Activated T-cell treated with anti-CD3 and anti-CD28 coated beads, Interleukin-2, amount 50 U/mL, for 72 hours (primary cell): ENCODE data around the gene TXNDC12. TPM values are rescaled to one million over a fixed set of nuclear protein-coding genes. Genes with fewer than 3 reads are reported as not detected.
A peak's percentile ranks its signal among the peaks of the same experiment; 100 is the strongest.
"Not testable (repeated sequence)": the region's sequence is repeated elsewhere in the genome, so short reads cannot be mapped to it uniquely, and the experiment has no call there.

Experiments used
- ATAC-seq, 2 donors: fragments of 150-1000 bp; cut with Tn5 transposase; replicated peaks in 1 of 2; 2 replicates each; pipeline ENCODE4 v1.10.0; 2021; ENCODE audit warnings: moderate library complexity in 2 of 2, mild to moderate bottlenecking in 1 of 2
- DNase-seq, 2 donors: peaks; one replicate each; pipeline ENCODE4 v3.0.0; 2021 to 2022; ENCODE audit warnings: mixed read lengths in 1 of 2
- H3K27ac Mint-ChIP-seq: one replicate; pipeline ENCODE4 v1.8.0; 2022; ENCODE audit warnings: mild to moderate bottlenecking, moderate library complexity, mixed read lengths
- H3K27me3 Mint-ChIP-seq: one replicate; pipeline ENCODE4 v1.8.0; 2022; ENCODE audit warnings: low read depth, mixed read lengths
- H3K36me3 Mint-ChIP-seq, 2 donors: one replicate each; pipeline ENCODE4 v1.8.0; 2022; ENCODE audit warnings: mixed read lengths in 2 of 2, mild to moderate bottlenecking in 1 of 2; ENCODE audit not compliant: insufficient read depth in 2 of 2
- H3K4me1 Mint-ChIP-seq: one replicate; pipeline ENCODE4 v1.8.0; 2022; ENCODE audit warnings: low read depth, mixed read lengths
- H3K4me3 Mint-ChIP-seq, 2 donors: one replicate each; pipeline ENCODE4 v1.8.0; 2022; ENCODE audit warnings: mild to moderate bottlenecking in 2 of 2, mixed read lengths in 2 of 2, moderate library complexity in 2 of 2
- H3K9me3 Mint-ChIP-seq, 2 donors: one replicate each; pipeline ENCODE4 v1.8.0; 2022; ENCODE audit warnings: mixed read lengths in 2 of 2
- total RNA-seq, 2 donors: library from RNA; stranded (reverse); gene quantifications; one replicate each; pipeline ENCODE4 v1.2.3, GENCODE V29; 2022

The TXNDC12 gene
- total RNA-seq, 2 donors from 2014 or later: 50.5 to 54.2 TPM

DNA sequence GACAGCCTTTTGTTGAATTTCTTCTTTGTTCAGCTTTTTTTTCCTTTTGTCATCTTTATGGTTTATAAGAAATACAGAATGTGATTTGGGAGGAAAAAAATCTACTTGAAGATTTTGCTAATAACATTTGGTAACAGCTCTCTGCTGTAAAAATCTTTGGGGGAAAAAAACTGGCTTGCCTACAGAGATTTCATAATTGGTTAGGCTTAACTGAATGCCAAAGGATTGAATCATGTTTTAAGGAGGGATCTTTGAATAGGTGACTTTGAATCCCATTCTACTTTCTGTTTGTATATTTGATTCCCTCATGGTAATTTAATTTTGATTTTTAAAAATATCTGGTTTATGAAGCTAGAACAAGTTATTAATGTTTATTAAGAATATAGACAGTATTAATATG lies 4.3 kb upstream of the TXNDC12 start:
- Mint-ChIP-seq H3K27ac (no peak overlapping the region), H3K9me3 (no peaks in the 10 kb centered on the region), H3K4me1 (peaks cover 41% of the 10 kb centered on the region), H3K4me3 (peak overlapping the region in 1 of 2 donors; percentile 69), H3K27me3 (no peaks in the 10 kb centered on the region), H3K36me3 (peaks cover 18 to 34% of the 10 kb centered on the region in 2 donors)
- ATAC-seq: no peak
- DNase-seq: no peak

DNA sequence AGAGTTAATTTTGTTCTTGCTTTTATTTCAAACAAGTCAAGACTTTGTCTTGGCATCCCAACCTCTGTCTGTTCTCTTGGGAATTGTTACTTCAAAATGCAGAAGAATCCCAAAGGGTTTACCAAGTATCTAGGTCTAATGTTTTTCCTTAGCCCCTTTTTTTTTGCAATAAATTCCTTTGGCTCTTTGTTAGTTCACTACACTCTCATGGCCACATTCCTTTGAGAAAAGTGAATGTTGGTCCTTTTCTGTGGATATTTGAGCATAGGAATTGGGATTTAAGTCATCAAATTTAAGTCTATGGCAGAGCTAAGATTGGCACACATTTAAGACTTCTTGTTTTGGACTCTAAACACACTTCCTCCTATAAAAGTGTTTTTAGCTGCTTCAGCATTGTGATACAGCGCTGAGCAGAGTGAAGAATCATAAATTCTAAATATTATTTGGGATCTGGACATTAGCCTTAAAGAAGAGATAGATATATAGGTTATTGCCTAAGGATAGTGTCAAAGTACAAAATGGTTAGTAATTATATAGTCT lies 3.0 kb upstream of the TXNDC12 start:
- Mint-ChIP-seq H3K36me3 (peaks cover 13 to 27% of the 10 kb centered on the region in 2 donors), H3K4me1 (peaks cover 47% of the 10 kb centered on the region), H3K27ac (peak overlapping the region; percentile 81), H3K27me3 (no peaks in the 10 kb centered on the region), H3K4me3 (peak overlapping the region; percentile 95 to 99), H3K9me3 (no peaks in the 10 kb centered on the region)
- ATAC-seq (no peak), DNase-seq (no peak)

DNA sequence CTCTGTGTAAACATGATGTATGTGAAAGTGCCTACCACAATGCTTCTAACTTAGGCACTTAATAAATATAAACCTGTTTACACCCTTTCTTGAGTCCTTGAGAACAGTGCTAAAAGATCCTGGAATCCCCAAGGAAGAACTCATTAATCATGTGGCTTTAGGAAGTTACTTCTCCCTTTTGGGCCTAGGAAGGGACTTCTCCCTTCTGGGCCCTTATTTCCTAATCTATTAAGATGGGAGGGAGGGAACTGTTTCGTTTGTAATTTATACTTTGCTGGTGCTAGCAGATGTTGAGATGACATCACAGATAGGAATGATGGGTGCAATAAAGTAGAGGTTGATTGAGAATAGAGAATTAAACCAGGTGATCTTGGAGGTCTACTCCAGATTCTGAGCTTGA lies 2.3 kb upstream of the TXNDC12 start:
- ATAC-seq (no peak), DNase-seq (no peak)
- H3K4me1 Mint-ChIP-seq: peaks cover 54% of the 10 kb centered on the region
- H3K27me3 Mint-ChIP-seq: no peaks in the 10 kb centered on the region
- H3K36me3 Mint-ChIP-seq: peaks cover 10 to 27% of the 10 kb centered on the region in 2 donors
- no peaks in the 10 kb centered on the region for H3K9me3 Mint-ChIP-seq
- peak overlapping the region; percentile 95 to 99 for H3K4me3 Mint-ChIP-seq
- H3K27ac Mint-ChIP-seq: peak overlapping the region; percentile 87

DNA sequence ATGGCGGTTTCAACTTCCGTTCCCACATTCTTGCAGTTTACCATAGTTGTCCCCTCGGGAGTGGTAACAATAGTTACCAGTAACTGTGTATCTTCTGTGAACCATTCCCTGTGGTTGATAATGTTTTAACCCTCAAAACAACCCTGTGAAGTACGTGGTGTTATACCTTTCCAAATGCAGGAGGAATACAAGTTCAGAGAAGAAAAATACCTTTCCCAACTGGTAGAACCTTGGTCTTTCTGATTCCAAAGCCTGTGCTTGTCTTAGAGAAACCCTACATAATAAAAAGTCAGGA lies 1.9 kb upstream of the TXNDC12 start:
- ATAC-seq (no peak), DNase-seq (no peak)
- Mint-ChIP-seq H3K27ac (peak overlapping the region; percentile 87), H3K4me3 (peak overlapping the region; percentile 95 to 99), H3K9me3 (no peaks in the 10 kb centered on the region), H3K36me3 (peaks cover 10 to 28% of the 10 kb centered on the region in 2 donors), H3K27me3 (no peaks in the 10 kb centered on the region), H3K4me1 (peaks cover 58% of the 10 kb centered on the region)

DNA sequence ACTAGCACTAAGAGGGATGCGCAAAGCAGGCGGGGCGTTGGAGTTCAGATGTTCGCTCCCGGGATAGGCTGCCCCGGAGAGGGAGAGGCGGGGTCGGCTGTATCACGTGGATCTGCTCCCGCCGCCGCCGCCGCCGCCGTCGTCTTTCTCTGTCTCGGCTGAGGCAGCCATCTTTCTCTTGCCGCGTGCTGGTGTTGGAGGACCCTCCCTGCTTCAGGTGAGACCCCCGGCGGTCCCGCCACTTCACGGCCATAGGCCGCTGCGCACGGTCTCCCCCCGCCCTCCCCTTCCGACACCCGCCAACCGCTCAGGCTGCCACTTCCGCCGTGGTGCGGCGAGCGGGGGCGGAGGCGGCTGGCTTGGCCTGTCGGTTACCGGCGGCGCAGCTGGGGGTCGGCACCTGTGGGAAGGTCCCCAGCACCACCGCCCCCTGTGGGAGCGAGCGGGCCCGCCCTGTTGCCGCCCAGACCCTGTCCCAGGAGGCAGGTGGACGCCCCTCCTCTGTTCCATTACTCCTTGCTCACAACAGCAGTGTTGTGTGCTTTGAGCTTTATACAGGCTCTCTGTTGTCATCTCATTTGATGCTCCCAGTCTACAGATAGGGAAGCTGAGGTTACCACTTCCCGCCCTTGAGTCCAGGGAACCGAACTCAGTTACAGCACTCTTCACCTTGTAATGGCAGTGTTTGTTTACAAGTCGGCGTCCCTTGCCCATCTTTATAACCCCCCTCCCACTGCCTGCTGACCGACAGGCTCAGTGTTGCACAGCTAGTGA lies 1.4 kb upstream of the TXNDC12 start, which contains the start of gene BTF3L4:
Gene BTF3L4, plus strand, starts transcription at position 133 of the 774 bp plus-strand sequence. CDS start 3,553 bp downstream, outside the sequence.
- DNase-seq (peak; percentile 93 to 96), ATAC-seq (peak; percentile 92 to 95)
- Mint-ChIP-seq H3K27ac (peak within 1 kb of the TSS; percentile 96), H3K27me3 (no peaks in the 10 kb centered on the region), H3K4me1 (peaks cover 59% of the 10 kb centered on the region), H3K4me3 (peak within 1 kb of the TSS; percentile 95 to 99), H3K36me3 (peaks cover 10 to 28% of the 10 kb centered on the region in 2 donors), H3K9me3 (no peaks in the 10 kb centered on the region)

DNA sequence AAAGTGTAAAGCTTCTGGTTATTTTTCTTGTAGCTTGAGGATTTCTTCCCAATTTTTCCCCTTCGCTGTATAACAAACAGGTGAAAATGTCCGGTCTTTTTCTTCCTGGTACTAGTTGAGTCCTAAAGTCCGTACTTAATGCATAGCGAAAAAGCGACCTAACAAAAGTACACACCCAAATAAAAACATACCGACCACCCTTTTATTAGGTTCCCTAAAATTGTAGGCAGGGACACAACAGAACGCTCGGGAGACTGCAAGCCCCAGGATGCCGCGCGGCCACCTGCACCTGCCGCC lies 823 bp upstream of the TXNDC12 start:
- no peak for ATAC-seq
- no peak for DNase-seq
- Mint-ChIP-seq H3K27me3 (no peaks in the 10 kb centered on the region), H3K4me1 (peaks cover 58% of the 10 kb centered on the region), H3K36me3 (peaks cover 10 to 23% of the 10 kb centered on the region in 2 donors), H3K27ac (peak overlapping the region; percentile 96), H3K4me3 (peak overlapping the region; percentile 95 to 99), H3K9me3 (no peaks in the 10 kb centered on the region)

DNA sequence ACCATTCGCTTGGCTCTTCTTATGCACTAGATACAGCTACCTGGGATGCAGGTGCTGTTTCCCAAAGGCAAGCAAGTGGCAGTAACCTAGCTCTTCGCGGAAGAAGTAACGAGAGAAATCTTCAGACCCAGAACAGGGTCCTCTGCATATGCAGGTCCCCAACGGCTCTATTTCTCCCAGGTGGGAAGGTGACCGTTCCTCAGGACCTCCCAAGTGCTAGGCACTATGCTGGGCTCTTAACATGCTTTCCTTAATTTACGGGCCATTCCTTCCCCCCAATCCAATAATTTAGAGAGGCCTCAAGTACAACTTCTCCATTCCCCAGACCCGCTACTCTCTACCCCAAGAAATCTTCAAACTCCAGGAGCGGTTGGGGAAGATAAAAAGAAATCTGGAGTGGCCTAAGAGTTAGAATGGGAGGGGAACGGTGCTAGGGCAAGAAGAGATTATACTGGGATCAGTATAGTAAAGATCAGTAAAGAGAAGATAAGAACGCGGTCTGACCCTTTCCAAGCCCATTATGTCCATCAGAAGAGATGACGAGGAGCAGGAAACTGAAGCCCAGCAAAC lies 410 bp downstream of the TXNDC12 start:
- no peaks in the 10 kb centered on the region for H3K9me3 Mint-ChIP-seq
- DNase-seq (peak in 1 of 2 donors; percentile 2), ATAC-seq (no peak)
- H3K27me3 Mint-ChIP-seq: no peaks in the 10 kb centered on the region
- H3K4me3 Mint-ChIP-seq: peak overlapping the region; percentile 95 to 99
- H3K36me3 Mint-ChIP-seq: peaks cover 10 to 24% of the 10 kb centered on the region in 2 donors
- peaks cover 65% of the 10 kb centered on the region for H3K4me1 Mint-ChIP-seq
- H3K27ac Mint-ChIP-seq: peak overlapping the region; percentile 96

DNA sequence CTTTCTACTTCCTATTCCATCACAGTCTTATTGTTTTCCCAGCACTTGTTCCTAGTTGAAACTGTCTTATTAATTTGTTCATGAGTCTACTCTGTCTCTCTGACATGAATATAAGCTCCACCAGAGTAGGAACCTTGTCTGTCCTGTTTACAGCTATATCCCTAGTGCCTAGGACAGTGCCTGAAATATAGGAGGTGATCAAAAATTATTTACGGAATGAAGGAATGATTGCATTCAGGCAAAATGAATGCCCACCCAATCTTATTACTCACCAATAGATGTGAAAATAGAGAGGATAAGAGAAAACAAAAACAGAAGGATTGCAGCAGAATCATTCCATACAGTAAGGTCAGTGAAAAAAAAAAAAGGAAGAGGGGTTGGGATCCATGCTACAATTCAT lies 1.1 kb downstream of the TXNDC12 start:
- Mint-ChIP-seq H3K36me3 (peaks cover 10 to 21% of the 10 kb centered on the region in 2 donors), H3K9me3 (no peaks in the 10 kb centered on the region), H3K27ac (peak overlapping the region; percentile 96), H3K27me3 (no peaks in the 10 kb centered on the region), H3K4me1 (peaks cover 60% of the 10 kb centered on the region), H3K4me3 (peak overlapping the region; percentile 95 to 99)
- no peak for ATAC-seq
- DNase-seq: no peak

DNA sequence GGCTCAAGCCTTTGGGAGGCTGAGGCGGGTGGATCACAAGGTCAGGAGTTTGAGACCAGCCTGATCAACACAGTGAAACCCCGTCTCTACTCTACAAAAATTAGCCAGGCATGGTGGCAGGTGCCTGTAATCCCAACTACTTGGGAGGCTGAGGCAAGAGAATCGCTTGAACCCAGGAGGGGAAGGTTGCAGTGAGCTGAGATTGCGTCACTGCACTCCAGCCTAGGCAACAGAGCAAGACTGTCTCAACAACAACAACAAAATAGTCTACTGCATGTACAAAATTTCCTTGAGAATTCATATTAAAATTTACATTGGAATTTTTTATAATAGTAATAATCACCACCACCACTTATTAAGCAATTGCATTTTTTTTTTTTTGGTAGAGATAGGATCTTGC lies 5.7 kb downstream of the TXNDC12 start:
- ATAC-seq, H3K4me3 Mint-ChIP-seq, H3K27me3 Mint-ChIP-seq, DNase-seq, H3K9me3 Mint-ChIP-seq, H3K27ac Mint-ChIP-seq: not testable (repeated sequence)
- Mint-ChIP-seq H3K4me1 (peaks cover 43% of the 10 kb centered on the region), H3K36me3 (peaks cover 5 to 25% of the 10 kb centered on the region in 2 donors)

DNA sequence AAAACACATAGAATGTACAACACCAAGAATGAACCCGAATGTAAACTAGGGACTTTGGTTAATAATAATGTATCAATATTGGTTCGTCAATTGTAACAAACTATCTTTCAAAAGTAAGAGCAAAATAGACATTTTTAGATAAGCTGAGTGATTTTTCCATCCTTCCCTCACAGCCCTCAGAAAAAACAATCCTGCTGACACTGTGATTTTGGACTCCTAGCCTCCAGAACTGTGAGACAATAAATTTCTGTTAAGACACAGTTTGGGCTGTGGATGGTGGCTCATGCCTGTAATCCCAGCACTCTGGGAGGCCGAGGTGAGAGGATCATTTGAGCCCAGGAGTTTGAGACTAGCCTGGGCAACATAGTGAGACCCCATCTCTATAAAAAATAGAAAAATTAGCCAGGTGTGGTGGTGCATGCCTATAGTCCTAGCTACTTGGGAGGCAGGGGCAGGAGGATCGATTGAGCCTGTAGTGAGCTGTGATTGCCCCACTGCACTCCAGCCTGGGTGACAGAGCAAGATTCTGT lies 9.3 kb downstream of the TXNDC12 start:
- not testable (repeated sequence) for ATAC-seq, H3K27ac Mint-ChIP-seq, H3K9me3 Mint-ChIP-seq, H3K27me3 Mint-ChIP-seq, H3K4me3 Mint-ChIP-seq, DNase-seq
- Mint-ChIP-seq H3K4me1 (peaks cover 18% of the 10 kb centered on the region), H3K36me3 (peaks cover 8 to 21% of the 10 kb centered on the region in 2 donors)

DNA sequence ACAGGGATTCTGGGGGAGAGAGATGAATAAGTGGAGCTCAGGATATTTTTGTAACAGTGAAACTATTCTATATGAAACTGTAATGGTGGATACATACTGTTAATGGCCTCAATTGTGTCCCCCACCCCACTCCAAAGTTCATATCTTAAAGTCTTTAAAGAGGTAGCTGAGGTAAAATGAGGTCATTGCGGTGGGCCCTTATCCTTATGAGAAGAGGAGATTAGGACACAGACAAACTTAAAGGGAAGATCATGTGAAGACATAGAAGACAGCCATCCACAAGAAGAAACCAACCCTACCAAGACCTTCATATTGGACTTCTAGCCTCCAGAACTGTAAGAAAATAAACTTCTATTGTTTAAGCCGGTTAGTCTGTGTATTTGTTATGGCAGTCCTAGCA lies 9.8 kb downstream of the TXNDC12 start:
- Mint-ChIP-seq H3K4me1 (peaks cover 13% of the 10 kb centered on the region), H3K27ac (no peak overlapping the region), H3K4me3 (no peak overlapping the region), H3K36me3 (peaks cover 8 to 17% of the 10 kb centered on the region in 2 donors), H3K27me3 (no peaks in the 10 kb centered on the region), H3K9me3 (no peaks in the 10 kb centered on the region)
- ATAC-seq (no peak), DNase-seq (no peak)

DNA sequence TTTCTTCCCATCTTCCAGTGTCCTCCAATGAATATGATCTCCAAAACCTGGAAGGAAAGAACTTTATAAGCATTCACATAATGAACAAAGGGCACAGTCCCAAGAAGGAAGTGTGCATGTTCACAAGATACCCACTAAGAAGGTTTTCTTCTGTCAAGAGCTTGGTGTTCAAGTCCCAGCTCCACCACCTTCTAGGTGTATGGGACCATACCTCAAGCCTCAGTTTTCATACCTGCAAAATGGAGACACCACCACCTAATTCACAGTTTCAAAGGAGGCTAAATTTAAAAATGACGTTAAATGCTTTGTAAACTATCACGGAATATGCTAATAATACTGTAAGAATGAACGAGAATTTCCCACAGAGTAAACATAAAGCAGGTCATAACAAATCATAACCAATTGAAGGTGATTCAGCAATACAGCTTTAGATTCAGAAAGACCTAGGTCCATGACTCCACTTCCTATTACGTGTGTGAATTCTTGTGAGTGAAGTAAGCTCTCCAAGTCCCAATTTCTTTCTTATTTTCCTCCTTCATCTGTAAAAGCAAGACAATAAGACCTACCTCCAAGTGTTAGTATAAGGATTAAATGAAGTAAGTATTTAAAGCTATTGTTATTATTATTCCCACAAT lies 13.3 kb downstream of the TXNDC12 start:
- Mint-ChIP-seq H3K36me3 (peaks cover 5 to 14% of the 10 kb centered on the region in 2 donors), H3K27ac (no peak overlapping the region), H3K27me3 (no peaks in the 10 kb centered on the region), H3K9me3 (no peaks in the 10 kb centered on the region), H3K4me3 (no peak overlapping the region), H3K4me1 (peaks cover 12% of the 10 kb centered on the region)
- DNase-seq (no peak), ATAC-seq (no peak)

DNA sequence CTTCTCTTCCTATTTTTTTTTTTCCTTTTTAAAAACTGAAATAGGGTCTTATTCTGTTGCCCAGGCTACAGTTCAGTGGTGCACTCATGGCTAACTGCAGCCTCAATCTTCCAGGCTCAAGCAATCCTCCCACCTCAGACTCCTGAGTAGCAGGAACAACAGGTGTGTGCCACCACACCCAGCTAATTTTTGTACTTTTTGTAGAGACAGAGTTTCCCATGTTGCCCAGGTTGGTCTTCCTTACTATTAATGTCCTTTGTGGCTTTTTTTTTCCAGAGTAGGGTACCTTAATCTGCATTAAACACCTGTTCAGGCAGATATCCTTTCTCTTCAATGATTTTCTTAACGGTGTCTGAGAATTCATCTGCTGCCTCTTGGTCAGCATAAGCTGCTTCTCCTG lies 17.1 kb downstream of the TXNDC12 start:
- no peak for ATAC-seq
- no peak for DNase-seq
- Mint-ChIP-seq H3K27ac (no peak overlapping the region), H3K27me3 (no peaks in the 10 kb centered on the region), H3K36me3 (peaks cover 0 to 5% of the 10 kb centered on the region in 2 donors), H3K4me1 (peaks cover 7% of the 10 kb centered on the region), H3K4me3 (no peak overlapping the region), H3K9me3 (no peaks in the 10 kb centered on the region)
